Adrenal gland (tissue), 12 donors: Measurements from ENCODE around the gene HPS4. TPM values are rescaled to one million over a fixed set of nuclear protein-coding genes. Genes with fewer than 3 reads are reported as not detected.

Experiments used
- DNase-seq, 7 donors: peaks; one replicate each; pipeline ENCODE4 v3.0.0-alpha.2; 2019 to 2020
- H3K27ac ChIP-seq, 5 donors: fragments of 200-600 bp; sonication (generic) in 4 of 5; 1 replicate in 3 of 5; 2 replicates in 2 of 5; pipeline versions ENCODE4 v1.5.1 to v1.8.0; 2016 to 2020; ENCODE audit warnings: mild to moderate bottlenecking in 1 of 5
- H3K27me3 ChIP-seq: fragments of 200-600 bp; 2 replicates; pipeline ENCODE4 v1.8.0; 2021
- H3K36me3 ChIP-seq, 2 donors: fragments of 200-600 bp; replicated peaks in 1 of 2; 1 replicate in 1 of 2; 2 replicates in 1 of 2; pipeline versions ENCODE4 v1.5.1 to v1.8.0; 2018 to 2022
- H3K4me1 ChIP-seq, 2 donors: fragments of 200-600 bp; replicated peaks in 1 of 2; 1 replicate in 1 of 2; 2 replicates in 1 of 2; pipeline versions ENCODE4 v1.5.1 to v1.8.0; 2018 to 2021
- H3K4me3 ChIP-seq, 4 donors: fragments of 200-600 bp; sonication (generic) in 3 of 4; one replicate each; pipeline ENCODE4 v1.5.1; 2016 to 2018
- H3K9me3 ChIP-seq, 3 donors: fragments of 200-600 bp; sonication (generic) in 1 of 3; replicated peaks in 1 of 3; 1 replicate in 2 of 3; 2 replicates in 1 of 3; pipeline versions ENCODE4 v1.5.1 to v1.8.0; 2016 to 2021
- POLR2A ChIP-seq, 2 donors: fragments of 450-650 bp; IDR thresholded peaks; one replicate each; pipeline ENCODE4 v1.6.1; 2017; ENCODE audit warnings: antibody characterized with exemption in 2 of 2, mild to moderate bottlenecking in 2 of 2, moderate library complexity in 1 of 2
- WGBS, 4 donors: extraction: QIAGEN DNeasy Blood & Tissue Kit in 2 of 4; methylation state at CpG; one replicate each; pipeline versions ENCODE4 v1.1.5 to v1.1.7; 2013 to 2017; 5-methylcytosine and 5-hydroxymethylcytosine counted together
- intact Hi-C, 2 donors: fragments of 100-400 bp; cut with DNase I; formaldehyde crosslinking; loops; one replicate each; pipeline versions ENCODE4 v1.14.1 to v1.15.0; 2022 to 2023
- polyA plus RNA-seq, 3 donors: library from polyadenylated mRNA; stranded (reverse); fragments of 200-250 nt in 2 of 3; fragments of 350-450 nt in 1 of 3; fragmentation: Illumina TruSeq in 1 of 3; extraction: RNeasy Lipid Tissue Mini Kit (QIAGEN cat#74804) in 1 of 3; gene quantifications; one replicate each; pipeline ENCODE4 v1.2.3, GENCODE V29; 2013 to 2014
- total RNA-seq, 9 donors: library from RNA; depleted of rRNA in 4 of 9; stranded (reverse); fragments of >200 nt in 4 of 9; fragments of 120-200 nt in 1 of 9; fragmentation: NEBNext Ultra II Directional in 1 of 9; extraction: Animal tissue kit (Norgen Biotek cat#: 25700) in 1 of 9; gene quantifications; one replicate each; pipeline versions ENCODE4 v1.1.0 to v1.2.4, GENCODE V29; 2013 to 2023
- TF ChIP-seq, protein P1 (sequence below), 6 experiments: fragments of 450-650 bp in 4 of 6; fragments of 200-600 bp in 2 of 6; sonication (generic) in 1 of 6; IDR thresholded peaks; 1 replicate in 5 of 6; 2 replicates in 1 of 6; pipeline versions ENCODE4 v1.5.1 to v1.8.0; 2016 to 2021; ENCODE audit warnings: antibody characterized with exemption in 6 of 6, mild to moderate bottlenecking in 2 of 6, moderate library complexity in 1 of 6
- donor health status: healthy with polysubstance abuse.
- donor health status: Bipolar disorder and iron deficiency.
- donor health status: DM: yes; HTN: yes; CAD: no.
- donor health status: DM: no; HTN: no; CAD: no.
- donor health status: DM: no; HTN: no; CAD: no.
- donor health status: DM: yes; HTN: yes; CAD: no.

Gene HPS4
- total and polyA plus RNA-seq, 12 donors = 19.9 to 38.6 (median 31.9) TPM

GRCh38 chr22:26453216-26453615 lies 30.4 kb downstream of the HPS4 start:
- intact Hi-C loops = no loop called here
- DNase-seq = no peak
- no peak overlapping the region for H3K27ac ChIP-seq
- 94 to 96% (median 96%) methylated on average over 9 of the region's 9 CpGs for WGBS, 4 donors
- no peak overlapping the region for H3K4me3 ChIP-seq
- TF ChIP-seq, protein P1, sequence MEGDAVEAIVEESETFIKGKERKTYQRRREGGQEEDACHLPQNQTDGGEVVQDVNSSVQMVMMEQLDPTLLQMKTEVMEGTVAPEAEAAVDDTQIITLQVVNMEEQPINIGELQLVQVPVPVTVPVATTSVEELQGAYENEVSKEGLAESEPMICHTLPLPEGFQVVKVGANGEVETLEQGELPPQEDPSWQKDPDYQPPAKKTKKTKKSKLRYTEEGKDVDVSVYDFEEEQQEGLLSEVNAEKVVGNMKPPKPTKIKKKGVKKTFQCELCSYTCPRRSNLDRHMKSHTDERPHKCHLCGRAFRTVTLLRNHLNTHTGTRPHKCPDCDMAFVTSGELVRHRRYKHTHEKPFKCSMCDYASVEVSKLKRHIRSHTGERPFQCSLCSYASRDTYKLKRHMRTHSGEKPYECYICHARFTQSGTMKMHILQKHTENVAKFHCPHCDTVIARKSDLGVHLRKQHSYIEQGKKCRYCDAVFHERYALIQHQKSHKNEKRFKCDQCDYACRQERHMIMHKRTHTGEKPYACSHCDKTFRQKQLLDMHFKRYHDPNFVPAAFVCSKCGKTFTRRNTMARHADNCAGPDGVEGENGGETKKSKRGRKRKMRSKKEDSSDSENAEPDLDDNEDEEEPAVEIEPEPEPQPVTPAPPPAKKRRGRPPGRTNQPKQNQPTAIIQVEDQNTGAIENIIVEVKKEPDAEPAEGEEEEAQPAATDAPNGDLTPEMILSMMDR (IDR thresholded peaks at IDR 0.05) = no peak
- no peak for TF ChIP-seq POLR2A (IDR thresholded peaks at IDR 0.05)
- peaks cover 0 to 59% of the 10 kb centered on the region in 2 donors for H3K36me3 ChIP-seq
- no peaks in the 10 kb centered on the region for H3K9me3 ChIP-seq
- H3K4me1 ChIP-seq = no peaks in the 10 kb centered on the region
- no peaks in the 10 kb centered on the region for H3K27me3 ChIP-seq

DNA sequence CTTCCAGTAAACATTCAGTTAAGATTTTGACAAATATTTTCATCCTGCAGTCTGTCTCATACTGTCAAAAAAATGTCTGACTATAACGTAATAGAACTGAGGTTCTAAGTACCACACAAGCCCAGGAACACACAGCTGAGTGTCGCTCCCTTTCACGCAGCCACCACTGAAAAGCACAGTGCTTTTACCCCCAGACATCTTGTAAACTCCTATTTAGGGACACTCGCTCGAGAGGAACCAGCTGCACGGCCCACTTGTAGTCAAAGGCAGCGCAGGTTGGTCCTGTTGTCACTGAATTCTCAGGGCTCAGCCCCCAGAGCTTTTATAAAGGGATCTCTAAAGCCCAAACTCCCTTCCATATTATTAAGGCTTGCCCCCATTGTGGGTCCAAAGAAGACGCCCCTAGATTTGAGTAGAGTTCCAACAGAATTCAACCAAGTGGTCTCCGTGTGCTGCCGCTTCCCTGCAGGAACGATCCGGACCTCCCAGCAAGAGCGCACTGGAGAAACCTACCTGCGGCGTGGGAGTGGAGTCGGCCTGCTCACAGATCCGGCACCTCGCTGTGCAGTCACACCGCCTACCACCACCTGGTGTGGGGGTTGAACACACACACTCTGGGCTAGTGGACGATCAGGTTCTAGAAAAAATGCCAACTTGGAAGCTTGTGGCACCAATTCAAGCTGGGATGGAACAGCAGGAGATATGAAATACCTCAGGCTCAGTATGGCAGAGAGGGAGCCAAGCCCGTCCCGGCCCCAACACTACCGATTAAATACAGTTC lies 31.2 kb downstream of the HPS4 start:
- Histone ChIP-seq H3K4me1 (no peaks in the 10 kb centered on the region), H3K36me3 (peaks cover 0 to 51% of the 10 kb centered on the region in 2 donors), H3K27ac (no peak overlapping the region), H3K27me3 (no peaks in the 10 kb centered on the region), H3K4me3 (no peak overlapping the region), H3K9me3 (no peaks in the 10 kb centered on the region)
- TF ChIP-seq POLR2A (IDR thresholded peaks at IDR 0.05) = no peak
- TF ChIP-seq, protein P1 (IDR thresholded peaks at IDR 0.05) = no peak
- intact Hi-C loops = no loop called here
- no peak for DNase-seq
- WGBS, 4 donors = 96 to 99% (median 96%) methylated on average over 18 to 23 of the region's 23 CpGs

GRCh38 chr22:26450453-26451185 lies 33.0 kb downstream of the HPS4 start:
- intact Hi-C loops = no loop called here
- Histone ChIP-seq H3K4me3 (no peak overlapping the region), H3K4me1 (no peaks in the 10 kb centered on the region), H3K27ac (no peak overlapping the region), H3K27me3 (no peaks in the 10 kb centered on the region), H3K9me3 (no peaks in the 10 kb centered on the region), H3K36me3 (peaks cover 0 to 36% of the 10 kb centered on the region in 2 donors)
- 72 to 77% (median 75%) methylated on average over 8 to 9 of the region's 9 CpGs for WGBS, 4 donors
- DNase-seq = no peak
- TF ChIP-seq, protein P1 (IDR thresholded peaks at IDR 0.05) = no peak
- TF ChIP-seq POLR2A (IDR thresholded peaks at IDR 0.05) = no peak

- no peak for TF ChIP-seq POLR2A (IDR thresholded peaks at IDR 0.05)
- peaks cover 0 to 33% of the 10 kb centered on the region in 2 donors for H3K36me3 ChIP-seq
These were observed 34.6 kb downstream of the HPS4 start for GRCh38 chr22:26448941-26449340.

More at GRCh38 chr22:26448941-26449340, 34.6 kb downstream of the HPS4 start:
- Histone ChIP-seq H3K27ac (no peak overlapping the region), H3K4me3 (no peak overlapping the region), H3K27me3 (no peaks in the 10 kb centered on the region), H3K9me3 (no peaks in the 10 kb centered on the region), H3K4me1 (no peaks in the 10 kb centered on the region)
- no peak for DNase-seq
- intact Hi-C loops = no loop called here
- 73 to 87% (median 84%) methylated on average over 6 of the region's 6 CpGs for WGBS, 4 donors
